Neural crest cell (in vitro differentiated cells): ENCODE data around the gene FAM229B. TPM values are rescaled to one million over a fixed set of nuclear protein-coding genes. Genes with fewer than 3 reads are reported as not detected.
A peak's percentile ranks its signal among the peaks of the same experiment; 100 is the strongest.

Experiments
- DNase-seq: peaks from one replicate; pipeline ENCODE4 v3.0.0; 2021; ENCODE audit warnings: low read depth, mixed read lengths, low spot score
- H3K27ac Mint-ChIP-seq: one replicate; pipeline ENCODE4 v1.8.0; 2021; ENCODE audit warnings: mild to moderate bottlenecking, mixed read lengths; ENCODE audit not compliant: unreplicated experiment
- H3K27me3 Mint-ChIP-seq: 2 replicates; pipeline ENCODE4 v1.8.0; 2021; ENCODE audit warnings: low read depth, mild to moderate bottlenecking, mixed read lengths
- H3K36me3 Mint-ChIP-seq: 2 replicates; pipeline ENCODE4 v1.8.0; 2021; ENCODE audit warnings: low read depth, mild to moderate bottlenecking, mixed read lengths
- H3K4me1 Mint-ChIP-seq: 2 replicates; pipeline ENCODE4 v1.8.0; 2021; ENCODE audit warnings: mixed read lengths
- H3K4me3 Mint-ChIP-seq: one replicate; pipeline ENCODE4 v1.8.0; 2021; ENCODE audit warnings: mild to moderate bottlenecking, mixed read lengths
- H3K9me3 Mint-ChIP-seq: 2 replicates; pipeline ENCODE4 v1.8.0; 2021; ENCODE audit warnings: mixed read lengths
- CTCF ChIP-seq: fragments of 200-600 bp; sonication (generic); conservative IDR thresholded peaks from 2 replicates; pipeline ENCODE4 v1.5.0; 2021; ENCODE audit warnings: antibody characterized with exemption, mild to moderate bottlenecking
- total RNA-seq: library from RNA; stranded (reverse); gene quantifications from 2 replicates; pipeline ENCODE4 v1.2.1, GENCODE V29; 2021

FAM229B gene
- total RNA-seq, 1 donor from 2014 or later = 30.3 TPM

GRCh38 chr6:112150363-112150762 is 63.0 kb downstream of the FAM229B start:
- no peaks in the 10 kb centered on the region for H3K4me1 Mint-ChIP-seq
- peak overlapping the region; percentile 87 for H3K27ac Mint-ChIP-seq
- DNase-seq = no peak
- H3K9me3 Mint-ChIP-seq = no peaks in the 10 kb centered on the region
- H3K36me3 Mint-ChIP-seq = no peaks in the 10 kb centered on the region
- TF ChIP-seq CTCF = no peak
- no peaks in the 10 kb centered on the region for H3K27me3 Mint-ChIP-seq
- no peak overlapping the region for H3K4me3 Mint-ChIP-seq

Other genes starting within 250 kb of the FAM229B start
- gene FYN, start 214.1 kb upstream of the FAM229B start, total RNA-seq = 227 and 260 TPM in 2 replicates
- not detected in 2 replicates for gene CCN6, start 33.5 kb upstream of the FAM229B start, total RNA-seq
- 23.4 and 26.3 TPM in 2 replicates for gene TUBE1, start 109 bp upstream of the FAM229B start, total RNA-seq
- 14.7 and 18.0 TPM in 2 replicates for gene LAMA4, start 167.0 kb downstream of the FAM229B start, total RNA-seq